HEK293T (cell line): ENCODE data around the gene MDC1.

Experiments
- CTCF ChIA-PET: fragments of 350-600 bp; formaldehyde crosslinking; extraction: SDS; loops from one replicate; lab custom pipeline; 2021; ENCODE audit warnings: antibody characterized with exemption, inconsistent platforms; lab: Yijun Ruan, JAX
- POLR2A ChIA-PET: fragments of 350-600 bp; formaldehyde crosslinking; extraction: SDS; loops from one replicate; lab custom pipeline; 2020; ENCODE audit warnings: antibody characterized with exemption, inconsistent platforms; lab: Yijun Ruan, JAX
- DNase-seq: peaks from one replicate; pipeline ENCODE4 v3.0.0; 2012; ENCODE audit warnings: mixed read lengths; ENCODE audit errors: extremely low spot score
- ARNT ChIP-seq: fragments of 450-650 bp; IDR thresholded peaks from 2 replicates; pipeline ENCODE4 v1.6.1; 2017; ENCODE audit warnings: mild to moderate bottlenecking
- BHLHE40 ChIP-seq: fragments of 450-650 bp; IDR thresholded peaks from 2 replicates; pipeline ENCODE4 v1.6.1; 2016; ENCODE audit warnings: mild to moderate bottlenecking, moderate library complexity, borderline replicate concordance
- CTBP1 ChIP-seq: fragments of 450-650 bp; IDR thresholded peaks from 2 replicates; pipeline ENCODE4 v1.6.1; 2016; ENCODE audit warnings: borderline replicate concordance
- ELF4 ChIP-seq: fragments of 450-650 bp; IDR thresholded peaks from 2 replicates; pipeline ENCODE4 v1.6.1; 2017; ENCODE audit warnings: antibody characterized with exemption
- FOXA1 ChIP-seq: fragments of 450-650 bp; IDR thresholded peaks from 2 replicates; pipeline ENCODE4 v1.6.1; 2016; ENCODE audit warnings: mild to moderate bottlenecking
- FOXK2 ChIP-seq: fragments of 450-650 bp; IDR thresholded peaks from 2 replicates; pipeline ENCODE4 v1.6.1; 2016; ENCODE audit warnings: mild to moderate bottlenecking
- FOXM1 ChIP-seq: fragments of 450-650 bp; IDR thresholded peaks from 2 replicates; pipeline ENCODE4 v1.6.1; 2017; ENCODE audit warnings: mild to moderate bottlenecking, borderline replicate concordance
- HDGF ChIP-seq: fragments of 450-650 bp; IDR thresholded peaks from 2 replicates; pipeline ENCODE4 v1.6.1; 2017; ENCODE audit warnings: antibody characterized with exemption, borderline replicate concordance
- L3MBTL2 ChIP-seq: fragments of 450-650 bp; conservative IDR thresholded peaks from 2 replicates; pipeline ENCODE4 v1.6.1; 2016; ENCODE audit warnings: mild to moderate bottlenecking
- LEF1 ChIP-seq: fragments of 450-650 bp; IDR thresholded peaks from 2 replicates; pipeline ENCODE4 v1.6.1; 2017; ENCODE audit warnings: mild to moderate bottlenecking, borderline replicate concordance
- NFRKB ChIP-seq: fragments of 450-650 bp; IDR thresholded peaks from 2 replicates; pipeline ENCODE4 v1.6.1; 2016; ENCODE audit warnings: mild to moderate bottlenecking, moderate library complexity
- SP1 ChIP-seq: fragments of 450-650 bp; IDR thresholded peaks from 2 replicates; pipeline ENCODE4 v1.6.1; 2017
- SUZ12 ChIP-seq: fragments of 450-650 bp; IDR thresholded peaks from 2 replicates; pipeline ENCODE4 v1.6.1; 2016; ENCODE audit warnings: mild to moderate bottlenecking
- TARDBP ChIP-seq: fragments of 450-650 bp; IDR thresholded peaks from 2 replicates; pipeline ENCODE4 v1.6.1; 2016
- ZNF384 ChIP-seq: fragments of 450-650 bp; IDR thresholded peaks from 2 replicates; pipeline ENCODE4 v1.6.1; 2016
- TF ChIP-seq, protein P1 (sequence below): fragments of 450-650 bp; IDR thresholded peaks from 2 replicates; pipeline ENCODE4 v1.6.1; 2016

The MDC1 gene

DNA sequence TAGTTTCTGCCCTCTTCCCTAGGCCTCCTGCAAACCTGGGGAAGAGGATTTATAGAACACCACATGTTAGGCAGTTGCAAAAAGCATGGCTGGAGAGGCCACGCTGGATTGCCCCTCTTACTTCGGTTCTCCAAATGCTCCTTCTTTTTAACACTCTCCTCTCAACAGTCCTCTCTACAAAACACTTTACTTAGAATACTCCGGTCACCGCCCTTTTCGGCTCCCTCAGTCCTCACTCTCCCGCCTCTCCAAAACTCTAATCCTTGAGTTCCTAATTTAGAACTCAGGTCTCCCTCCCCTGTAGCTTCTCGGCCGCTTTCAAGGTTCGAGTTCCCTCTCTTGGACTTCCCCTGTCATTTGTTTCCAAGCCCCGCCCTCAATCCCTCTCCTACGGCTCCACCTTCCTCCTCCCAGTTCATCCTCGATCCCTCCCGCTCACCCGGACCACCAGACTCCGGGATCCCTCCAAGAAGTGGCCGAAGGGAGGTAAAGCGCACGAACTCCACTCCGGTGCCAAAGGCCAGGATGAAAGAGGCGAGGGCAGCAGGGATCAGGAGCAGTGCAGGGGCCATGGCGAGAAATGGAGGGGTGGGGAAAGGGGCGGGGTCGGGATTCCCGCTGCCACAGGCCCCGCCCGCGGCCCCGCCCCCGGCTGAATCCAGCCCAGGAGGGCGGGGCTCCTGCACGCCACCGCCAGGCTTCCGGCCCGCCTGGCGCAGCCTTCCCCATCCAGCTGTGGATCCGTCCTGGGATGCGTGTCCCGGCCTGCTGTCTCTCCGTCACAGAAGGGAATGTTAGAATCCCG is 26.5 kb downstream of the MDC1 start, which contains the start of gene NRM:
NRM (minus strand) TSS at position 582 of the 805 bp plus-strand sequence; CDS start at position 572, 10 bp downstream.
- no peak for TF ChIP-seq TARDBP
- TF ChIP-seq ARNT, result no peak
- no peak for TF ChIP-seq FOXK2
- no peak for TF ChIP-seq LEF1
- TF ChIP-seq ZNF384, result no peak
- TF ChIP-seq, protein P1, sequence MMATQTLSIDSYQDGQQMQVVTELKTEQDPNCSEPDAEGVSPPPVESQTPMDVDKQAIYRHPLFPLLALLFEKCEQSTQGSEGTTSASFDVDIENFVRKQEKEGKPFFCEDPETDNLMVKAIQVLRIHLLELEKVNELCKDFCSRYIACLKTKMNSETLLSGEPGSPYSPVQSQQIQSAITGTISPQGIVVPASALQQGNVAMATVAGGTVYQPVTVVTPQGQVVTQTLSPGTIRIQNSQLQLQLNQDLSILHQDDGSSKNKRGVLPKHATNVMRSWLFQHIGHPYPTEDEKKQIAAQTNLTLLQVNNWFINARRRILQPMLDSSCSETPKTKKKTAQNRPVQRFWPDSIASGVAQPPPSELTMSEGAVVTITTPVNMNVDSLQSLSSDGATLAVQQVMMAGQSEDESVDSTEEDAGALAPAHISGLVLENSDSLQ, result peak; percentile 58
- TF ChIP-seq L3MBTL2, result peak; percentile 75
- no peak for TF ChIP-seq HDGF
- TF ChIP-seq SP1, result no peak
- no peak for TF ChIP-seq CTBP1
- no peak for TF ChIP-seq ELF4
- TF ChIP-seq SUZ12, result no peak
- CTCF ChIA-PET, result interaction anchor here (0.6 to 1.4 kb wide), 3 partner anchors 7 to 76 kb away, joined by 3 to 5 read pairs (median 4); no protein-coding TSS in a partner anchor
- DNase-seq, result peak; percentile 94
- POLR2A ChIA-PET, result interaction anchor here (0.7 to 6.3 kb wide), 12 partner anchors 9 to 75 kb away, joined by 3 to 101 read pairs (median 6); partner anchors contain the start of genes DHX16 and MDC1

DNA sequence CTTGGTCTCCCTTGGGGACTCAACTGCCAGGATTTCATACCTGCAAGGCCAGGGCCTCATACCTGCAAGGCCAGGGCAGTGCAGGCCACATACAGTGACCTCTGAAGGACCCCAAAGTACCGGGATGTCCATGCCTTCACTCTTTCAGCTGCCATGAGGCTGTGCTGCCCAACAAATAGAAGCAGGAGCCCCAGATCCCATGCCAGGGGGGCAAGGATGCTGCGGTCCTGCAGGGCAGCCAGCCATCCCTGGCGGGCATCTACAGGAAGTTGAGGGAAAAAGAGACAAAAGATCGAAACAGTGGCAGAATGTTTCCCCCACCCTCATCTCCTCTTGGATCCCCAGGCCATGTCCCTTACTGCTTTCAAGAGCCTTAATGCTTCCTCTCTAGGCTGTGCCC is 27.1 kb downstream of the MDC1 start:
- TF ChIP-seq FOXK2, result no peak
- TF ChIP-seq, protein P1, result no peak
- no peak for TF ChIP-seq FOXM1
- no peak for TF ChIP-seq BHLHE40
- TF ChIP-seq SP1, result no peak
- no peak for TF ChIP-seq FOXA1
- no peak for TF ChIP-seq CTBP1
- POLR2A ChIA-PET, result interaction anchor here (1.1 to 6.3 kb wide), 9 partner anchors 11 to 74 kb away, joined by 3 to 101 read pairs (median 9); partner anchors contain the start of genes DHX16 and MDC1
- no peak for DNase-seq
- CTCF ChIA-PET, result interaction anchor here (0.6 to 1.2 kb wide), 2 partner anchors 8 to 75 kb away, joined by 3 to 5 read pairs; no protein-coding TSS in a partner anchor

- POLR2A ChIA-PET, result interaction anchor here (1.4 to 6.3 kb wide), 3 partner anchors 15 to 33 kb away, joined by 4 to 101 read pairs (median 57); partner anchors contain the start of gene MDC1
- TF ChIP-seq LEF1, result no peak
- no peak for TF ChIP-seq TARDBP
- TF ChIP-seq BHLHE40, result no peak
- TF ChIP-seq SUZ12, result no peak
- no peak for TF ChIP-seq ELF4
- no peak for TF ChIP-seq HDGF
- no peak for TF ChIP-seq ARNT
- no peak for TF ChIP-seq L3MBTL2
- TF ChIP-seq NFRKB, result no peak
- no peak for TF ChIP-seq SP1
- TF ChIP-seq FOXK2, result no peak
- TF ChIP-seq FOXA1, result no peak
- no peak for TF ChIP-seq CTBP1
- no peak for TF ChIP-seq ZNF384
- TF ChIP-seq FOXM1, result no peak
- TF ChIP-seq, protein P1, result no peak
- CTCF ChIA-PET, result interaction anchor here (1.2 to 1.9 kb wide), 2 partner anchors 9 to 10 kb away, joined by 3 to 6 read pairs; no protein-coding TSS in a partner anchor
- no peak for DNase-seq
These were observed 27.8 kb downstream of the MDC1 start for GRCh38 chr6:30689022-30689865.

GRCh38 chr6:30688569-30688968 is 28.5 kb downstream of the MDC1 start:
- DNase-seq, result no peak
- CTCF ChIA-PET, result interaction anchor here (0.7 to 1.9 kb wide), 3 partner anchors 9 to 42 kb away, joined by 3 to 6 read pairs (median 4); no protein-coding TSS in a partner anchor
- TF ChIP-seq, protein P1, result no peak
- TF ChIP-seq HDGF (no peak), FOXA1 (no peak), SUZ12 (no peak)
- POLR2A ChIA-PET, result interaction anchor here (1.4 to 6.3 kb wide), 4 partner anchors 16 to 34 kb away, joined by 4 to 101 read pairs (median 32); partner anchors contain the start of gene MDC1
